ENCODE measurements around the gene SLC25A22.

GRCh38 chr11:847876-848275 is 49.8 kb upstream of the SLC25A22 start:
- TF ChIP-seq CTCF (IDR thresholded peaks at IDR 0.05) (no peak), POLR2A (IDR thresholded peaks at IDR 0.05) (no peak)
